Coronary artery (tissue), 2 donors: Measurements from ENCODE around the gene ABCD4.
"Not testable (repeated sequence)": the region's sequence is repeated elsewhere in the genome, so short reads cannot be mapped to it uniquely, and the experiment has no call there.

ENCODE experiments used
- DNase-seq: peaks from one replicate; pipeline ENCODE4 v3.0.0-alpha.2; 2017; ENCODE audit warnings: low spot score
- H3K27ac ChIP-seq, 2 donors: fragments of 200-600 bp; sonication (generic); one replicate each; pipeline ENCODE4 v1.5.1; 2016 to 2019
- H3K4me3 ChIP-seq: fragments of 200-600 bp; sonication (generic); 2 replicates; pipeline ENCODE4 v1.5.1; 2016; ENCODE audit warnings: mild to moderate bottlenecking, moderate library complexity
- TF ChIP-seq, protein P1 (sequence below): fragments of 200-600 bp; sonication (generic); IDR thresholded peaks from one replicate; pipeline ENCODE4 v1.5.1; 2019; ENCODE audit warnings: antibody characterized with exemption

ABCD4 gene

DNA sequence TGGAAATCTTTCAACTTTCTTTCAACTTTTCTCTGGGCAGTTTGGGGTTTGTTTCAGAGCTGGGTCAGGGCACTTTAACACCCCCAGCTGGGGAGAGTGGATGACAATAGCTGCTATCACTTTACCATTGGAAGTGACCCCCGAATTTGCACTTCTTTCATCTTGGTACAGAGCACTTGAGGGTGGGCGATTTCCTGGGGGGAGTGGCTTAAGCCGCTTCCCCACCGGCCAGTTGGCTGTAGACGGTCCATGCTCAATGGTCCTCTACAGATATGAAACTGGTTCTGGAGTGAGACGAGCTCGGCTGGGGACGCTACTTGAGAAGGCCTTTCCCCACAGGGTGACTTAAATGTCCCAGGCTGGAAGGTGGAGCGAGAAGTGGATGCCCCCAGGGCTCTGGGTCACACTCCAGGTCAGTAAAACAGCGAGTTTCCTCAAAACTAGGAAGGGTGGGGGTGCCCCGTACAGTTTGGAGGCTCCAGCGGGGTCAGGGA, 45.6 kb upstream of the ABCD4 start, which contains the start of gene VRTN:
Gene VRTN, plus strand, starts transcription at position 231 of the 494 bp plus-strand sequence. CDS start 8,313 bp downstream, outside the sequence.
- TF ChIP-seq, protein P1, sequence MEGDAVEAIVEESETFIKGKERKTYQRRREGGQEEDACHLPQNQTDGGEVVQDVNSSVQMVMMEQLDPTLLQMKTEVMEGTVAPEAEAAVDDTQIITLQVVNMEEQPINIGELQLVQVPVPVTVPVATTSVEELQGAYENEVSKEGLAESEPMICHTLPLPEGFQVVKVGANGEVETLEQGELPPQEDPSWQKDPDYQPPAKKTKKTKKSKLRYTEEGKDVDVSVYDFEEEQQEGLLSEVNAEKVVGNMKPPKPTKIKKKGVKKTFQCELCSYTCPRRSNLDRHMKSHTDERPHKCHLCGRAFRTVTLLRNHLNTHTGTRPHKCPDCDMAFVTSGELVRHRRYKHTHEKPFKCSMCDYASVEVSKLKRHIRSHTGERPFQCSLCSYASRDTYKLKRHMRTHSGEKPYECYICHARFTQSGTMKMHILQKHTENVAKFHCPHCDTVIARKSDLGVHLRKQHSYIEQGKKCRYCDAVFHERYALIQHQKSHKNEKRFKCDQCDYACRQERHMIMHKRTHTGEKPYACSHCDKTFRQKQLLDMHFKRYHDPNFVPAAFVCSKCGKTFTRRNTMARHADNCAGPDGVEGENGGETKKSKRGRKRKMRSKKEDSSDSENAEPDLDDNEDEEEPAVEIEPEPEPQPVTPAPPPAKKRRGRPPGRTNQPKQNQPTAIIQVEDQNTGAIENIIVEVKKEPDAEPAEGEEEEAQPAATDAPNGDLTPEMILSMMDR: no peak
- no peak within 1 kb of the TSS for H3K4me3 ChIP-seq
- DNase-seq: no peak
- no peak within 1 kb of the TSS for H3K27ac ChIP-seq

DNA sequence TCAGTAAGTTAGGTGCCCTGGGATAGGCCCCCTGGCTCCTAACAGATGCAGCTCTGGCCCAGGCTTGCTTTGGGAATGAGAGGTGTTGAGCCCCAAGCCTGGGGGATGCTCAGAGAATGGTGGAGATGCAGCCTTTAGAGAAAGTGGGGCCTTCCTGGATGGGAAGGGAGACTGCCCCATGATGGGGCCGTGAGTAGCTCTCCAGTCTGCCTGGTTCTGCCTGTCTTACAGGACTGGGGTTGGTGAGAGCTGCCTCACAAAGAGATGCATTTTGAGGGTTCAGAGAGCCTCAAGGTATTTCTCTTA, 45.0 kb upstream of the ABCD4 start:
- Histone ChIP-seq H3K4me3 (no peak overlapping the region), H3K27ac (no peak overlapping the region)
- TF ChIP-seq, protein P1: no peak
- DNase-seq: no peak

DNA sequence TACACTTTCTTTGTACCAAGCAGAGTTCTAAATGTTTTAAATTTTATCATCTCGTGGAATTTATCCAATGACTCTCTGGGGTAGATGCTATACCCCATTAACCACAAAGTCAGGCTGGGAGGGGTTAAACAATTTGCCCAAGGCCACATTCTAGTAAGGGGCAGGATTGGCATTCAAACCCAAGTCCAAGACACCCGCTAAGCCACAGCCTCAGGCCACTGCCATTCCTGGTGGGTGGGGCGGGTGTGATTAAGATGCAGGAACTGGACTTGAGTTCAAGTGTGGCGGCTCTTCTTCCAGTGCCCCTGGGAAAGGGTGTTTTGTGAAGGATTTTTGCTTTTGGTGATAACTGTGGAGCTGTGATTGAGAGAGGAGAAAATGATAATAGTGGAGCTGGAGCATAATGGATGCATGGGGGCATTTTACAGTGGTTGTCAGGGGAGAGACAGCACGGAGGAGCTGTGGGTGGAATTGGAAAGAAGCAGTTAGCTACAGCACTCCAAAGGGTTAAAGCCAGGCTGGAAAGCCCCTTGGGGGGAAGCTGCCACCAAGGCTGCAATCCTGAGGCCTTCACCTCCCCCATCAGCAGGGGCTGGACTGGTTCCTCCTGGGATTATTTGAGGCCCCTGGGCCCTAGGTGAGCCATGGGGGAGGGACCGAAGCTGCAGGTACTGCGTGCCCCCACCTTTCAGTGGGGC, 44.5 kb upstream of the ABCD4 start:
- Histone ChIP-seq H3K4me3 (no peak overlapping the region), H3K27ac (no peak overlapping the region)
- DNase-seq: no peak
- TF ChIP-seq, protein P1: no peak

DNA sequence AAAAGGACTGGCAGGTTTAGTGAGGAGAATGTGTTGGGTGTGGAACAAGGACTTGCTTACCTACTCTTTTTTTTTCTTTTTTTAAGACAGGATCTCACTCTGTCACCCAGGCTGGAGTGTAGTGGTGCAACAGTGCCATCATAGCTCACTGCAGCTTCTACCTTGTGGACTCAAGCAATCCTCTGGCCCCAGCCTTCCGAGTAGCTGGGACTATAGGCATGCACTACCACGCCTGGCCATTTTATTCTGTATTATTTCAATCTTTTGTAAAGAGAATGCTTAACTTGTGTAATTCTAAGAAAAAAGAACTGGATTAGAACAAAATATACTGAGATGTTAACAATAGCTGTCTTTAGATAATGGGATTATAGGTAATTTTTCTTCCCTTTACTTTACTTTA, 43.6 kb upstream of the ABCD4 start:
- no peak overlapping the region for H3K27ac ChIP-seq
- H3K4me3 ChIP-seq: no peak overlapping the region
- DNase-seq: no peak
- TF ChIP-seq, protein P1: no peak

DNA sequence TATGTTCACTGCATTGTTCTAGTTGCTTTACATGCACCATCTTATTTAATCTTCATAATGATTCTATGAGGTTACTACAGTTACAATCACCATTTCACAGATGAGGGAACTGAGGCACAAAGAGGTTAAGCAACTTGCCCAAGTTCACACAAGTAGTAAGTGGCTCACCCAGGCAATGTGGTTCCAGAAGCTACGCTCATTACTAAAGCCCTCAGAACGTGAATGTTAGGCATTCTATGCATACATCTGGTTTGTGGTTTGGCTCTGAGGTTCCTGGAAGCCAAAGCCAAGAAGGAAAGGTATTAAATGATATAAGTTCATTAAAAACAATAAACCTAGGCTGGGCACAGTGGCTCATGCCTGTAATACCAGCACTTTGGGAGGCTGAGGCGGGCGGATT, 31.2 kb upstream of the ABCD4 start:
- DNase-seq: no peak
- Histone ChIP-seq H3K4me3 (no peak overlapping the region), H3K27ac (no peak overlapping the region)
- TF ChIP-seq, protein P1: no peak

DNA sequence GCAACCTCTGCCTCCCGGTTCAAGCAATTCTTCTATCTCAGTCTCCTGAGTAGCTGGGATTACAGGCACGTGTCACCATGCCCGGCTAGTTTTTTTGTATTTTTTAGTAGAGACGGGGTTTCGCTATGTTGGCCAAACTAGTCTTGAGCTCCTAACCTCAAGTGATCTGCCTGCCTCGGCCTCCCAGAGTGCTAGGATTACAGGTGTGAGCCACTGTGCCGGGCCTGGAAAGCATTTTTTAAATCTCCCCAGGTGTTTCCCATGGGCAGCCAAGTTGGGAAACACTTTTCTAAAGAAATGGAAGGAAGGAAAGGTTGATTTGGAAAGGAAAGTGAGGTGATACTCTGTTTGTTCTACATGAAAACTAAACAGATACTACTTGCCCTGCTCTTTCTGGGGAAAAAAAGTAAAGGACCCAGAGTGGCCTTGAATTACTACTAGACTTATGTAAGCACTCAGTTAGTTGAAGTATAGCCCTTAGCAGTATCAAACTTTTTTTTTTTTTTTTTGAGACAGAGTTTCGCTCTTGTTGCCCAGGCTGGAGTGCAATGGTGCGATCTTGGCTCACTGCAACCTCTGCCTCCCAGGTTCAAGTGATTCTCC, 27.3 kb upstream of the ABCD4 start:
- H3K4me3 ChIP-seq, H3K27ac ChIP-seq, DNase-seq: not testable (repeated sequence)

DNA sequence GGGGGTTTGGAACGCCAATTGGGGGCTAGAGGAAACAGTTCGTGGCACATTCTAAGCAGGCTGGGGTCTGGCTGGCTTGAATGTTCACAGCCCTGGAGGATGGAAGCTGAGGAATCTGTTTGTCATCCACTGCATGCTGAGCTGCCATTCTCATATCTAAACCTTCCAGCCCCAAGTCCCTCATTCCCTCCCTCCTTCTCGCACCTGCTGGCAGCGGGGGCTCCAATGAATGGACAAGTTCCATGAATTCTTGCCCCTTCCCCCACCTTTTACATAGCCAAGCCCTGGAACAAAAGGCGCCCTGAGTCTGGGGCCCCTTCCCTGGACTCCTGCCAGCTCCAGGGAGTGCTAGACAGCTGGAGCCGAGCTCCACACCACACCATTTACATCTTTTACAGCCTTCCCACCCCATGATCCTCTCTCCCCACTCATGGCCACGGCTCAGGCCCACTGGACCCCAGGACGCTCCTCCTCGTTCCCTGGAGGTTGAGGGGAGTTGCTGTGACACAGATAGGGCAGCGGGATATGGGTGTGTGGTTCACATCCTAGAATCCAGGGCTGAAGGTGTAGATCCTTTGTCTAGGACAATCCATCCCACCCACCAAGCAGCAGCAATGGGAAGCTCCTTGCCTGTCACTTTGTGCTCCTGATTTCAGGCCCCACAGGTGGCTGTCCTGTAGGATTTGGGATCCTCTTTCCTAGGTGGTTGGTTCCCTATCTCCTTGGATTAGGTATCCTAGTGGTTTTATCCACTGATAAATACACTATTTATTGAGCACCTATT, 23.8 kb upstream of the ABCD4 start:
- H3K27ac ChIP-seq: no peak overlapping the region
- TF ChIP-seq, protein P1: no peak
- no peak for DNase-seq
- H3K4me3 ChIP-seq: no peak overlapping the region
